Activated T-cell treated with anti-CD3 and anti-CD28 coated beads, Interleukin-2, amount 50 U/mL, for 1 hour (primary cell): Measurements from ENCODE around the gene C6orf163.
A peak's percentile ranks its signal among the peaks of the same experiment; 100 is the strongest.

Experiments
- DNase-seq: peaks from one replicate; pipeline ENCODE4 v3.0.0-alpha.2; 2020

C6orf163 gene

GRCh38 chr6:87357479-87358196 lies 13.0 kb downstream of the C6orf163 start:
- DNase-seq = no peak

GRCh38 chr6:87364602-87365252 lies 20.1 kb downstream of the C6orf163 start:
- DNase-seq = no peak

GRCh38 chr6:87366072-87366827 lies 21.6 kb downstream of the C6orf163 start:
- no peak for DNase-seq

GRCh38 chr6:87366899-87367298 lies 22.3 kb downstream of the C6orf163 start:
- no peak for DNase-seq

- no peak for DNase-seq
These were observed 28.8 kb downstream of the C6orf163 start for GRCh38 chr6:87373377-87373776.

- DNase-seq = no peak
These were observed 30.7 kb downstream of the C6orf163 start for GRCh38 chr6:87375315-87375714.

GRCh38 chr6:87376643-87377042 lies 32.0 kb downstream of the C6orf163 start:
- no peak for DNase-seq

- no peak for DNase-seq
These were observed 34.3 kb downstream of the C6orf163 start for GRCh38 chr6:87378947-87379346.

- DNase-seq = no peak
These were observed 38.2 kb downstream of the C6orf163 start for GRCh38 chr6:87382861-87383260.

GRCh38 chr6:87384038-87384437 lies 39.4 kb downstream of the C6orf163 start:
- no peak for DNase-seq

GRCh38 chr6:87384449-87384848 lies 39.8 kb downstream of the C6orf163 start:
- DNase-seq = no peak

GRCh38 chr6:87391334-87391733 lies 46.7 kb downstream of the C6orf163 start:
- no peak for DNase-seq

GRCh38 chr6:87393026-87393622 lies 48.5 kb downstream of the C6orf163 start:
- DNase-seq = no peak

- no peak for DNase-seq
These were observed 50.8 kb downstream of the C6orf163 start for GRCh38 chr6:87395431-87395830.

- no peak for DNase-seq
These were observed 52.2 kb downstream of the C6orf163 start for GRCh38 chr6:87396595-87397392.

GRCh38 chr6:87397656-87398055 lies 53.0 kb downstream of the C6orf163 start:
- DNase-seq = no peak

- no peak for DNase-seq
These were observed 57.2 kb downstream of the C6orf163 start for GRCh38 chr6:87401832-87402231.

GRCh38 chr6:87407561-87407900 lies 62.9 kb downstream of the C6orf163 start:
- DNase-seq = no peak

- DNase-seq = peak; percentile 78
These were observed 63.5 kb downstream of the C6orf163 start, which contains the start of gene CFAP206 for GRCh38 chr6:87407901-87408720. TSS of gene CFAP206 (plus strand) at chr6:87407972. CDS start at chr6:87409840, 1,868 bp downstream.

GRCh38 chr6:87408721-87409155 lies 64.1 kb downstream of the C6orf163 start:
- no peak for DNase-seq
